ENCODE results near the gene UQCC5. TPM values are rescaled to one million over a fixed set of nuclear protein-coding genes. Genes with fewer than 3 reads are reported as not detected.

UQCC5 gene
- total RNA-seq, 4 donors from 2014 or later, result 4.1 to 435 (median 51.9) TPM

DNA sequence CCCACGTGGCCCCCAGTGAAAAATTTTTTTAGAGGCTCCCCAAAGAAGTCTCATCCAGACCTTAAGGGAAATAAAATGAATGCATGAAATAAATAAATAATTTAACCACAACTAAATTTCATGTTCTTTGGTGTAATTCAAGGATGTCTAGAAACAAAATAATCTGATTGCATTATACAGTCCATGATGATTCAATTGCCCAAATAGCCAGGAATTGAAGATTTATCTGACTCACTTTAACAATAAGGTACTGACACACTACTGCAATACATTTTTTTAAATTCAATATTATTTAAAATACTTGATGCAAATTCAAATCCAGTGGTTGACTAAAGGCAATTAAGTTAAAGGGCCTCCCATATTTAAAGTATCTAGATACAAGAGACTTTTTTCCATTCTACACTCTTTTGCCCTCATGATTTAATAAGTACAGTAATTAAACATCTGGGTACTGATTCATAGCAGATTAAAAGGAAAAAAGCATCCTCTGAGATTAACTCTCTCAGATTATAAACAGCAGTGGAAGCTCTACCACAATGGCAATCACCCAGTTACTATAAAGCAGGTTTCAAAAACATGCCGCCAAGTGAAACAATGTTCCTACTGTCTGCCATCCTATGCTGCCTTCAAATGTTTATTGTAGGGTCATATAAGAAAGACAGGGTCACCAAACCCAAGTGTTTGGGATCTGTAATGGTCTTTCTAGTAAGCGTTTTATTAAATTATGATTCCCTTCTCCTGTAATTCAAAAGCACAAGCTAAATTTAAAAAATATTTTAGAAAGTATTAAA lies 9.9 kb downstream of the UQCC5 start:
- Histone ChIP-seq H3K9me3 (no peaks in the 10 kb centered on the region), H3K4me1 (no peaks in the 10 kb centered on the region), H3K4me3 (no peak overlapping the region), H3K36me3 (peaks cover 0 to 3% of the 10 kb centered on the region in 2 donors), H3K27me3 (no peaks in the 10 kb centered on the region), H3K27ac (no peak overlapping the region)
- no peak for DNase-seq
- intact Hi-C loops (cut with DNase I; ENCODE audit: low total_unique reads), result no loop called here
- TF ChIP-seq, protein P1, sequence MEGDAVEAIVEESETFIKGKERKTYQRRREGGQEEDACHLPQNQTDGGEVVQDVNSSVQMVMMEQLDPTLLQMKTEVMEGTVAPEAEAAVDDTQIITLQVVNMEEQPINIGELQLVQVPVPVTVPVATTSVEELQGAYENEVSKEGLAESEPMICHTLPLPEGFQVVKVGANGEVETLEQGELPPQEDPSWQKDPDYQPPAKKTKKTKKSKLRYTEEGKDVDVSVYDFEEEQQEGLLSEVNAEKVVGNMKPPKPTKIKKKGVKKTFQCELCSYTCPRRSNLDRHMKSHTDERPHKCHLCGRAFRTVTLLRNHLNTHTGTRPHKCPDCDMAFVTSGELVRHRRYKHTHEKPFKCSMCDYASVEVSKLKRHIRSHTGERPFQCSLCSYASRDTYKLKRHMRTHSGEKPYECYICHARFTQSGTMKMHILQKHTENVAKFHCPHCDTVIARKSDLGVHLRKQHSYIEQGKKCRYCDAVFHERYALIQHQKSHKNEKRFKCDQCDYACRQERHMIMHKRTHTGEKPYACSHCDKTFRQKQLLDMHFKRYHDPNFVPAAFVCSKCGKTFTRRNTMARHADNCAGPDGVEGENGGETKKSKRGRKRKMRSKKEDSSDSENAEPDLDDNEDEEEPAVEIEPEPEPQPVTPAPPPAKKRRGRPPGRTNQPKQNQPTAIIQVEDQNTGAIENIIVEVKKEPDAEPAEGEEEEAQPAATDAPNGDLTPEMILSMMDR (IDR thresholded peaks at IDR 0.05), result no peak
- TF ChIP-seq POLR2A (IDR thresholded peaks at IDR 0.05), result no peak

DNA sequence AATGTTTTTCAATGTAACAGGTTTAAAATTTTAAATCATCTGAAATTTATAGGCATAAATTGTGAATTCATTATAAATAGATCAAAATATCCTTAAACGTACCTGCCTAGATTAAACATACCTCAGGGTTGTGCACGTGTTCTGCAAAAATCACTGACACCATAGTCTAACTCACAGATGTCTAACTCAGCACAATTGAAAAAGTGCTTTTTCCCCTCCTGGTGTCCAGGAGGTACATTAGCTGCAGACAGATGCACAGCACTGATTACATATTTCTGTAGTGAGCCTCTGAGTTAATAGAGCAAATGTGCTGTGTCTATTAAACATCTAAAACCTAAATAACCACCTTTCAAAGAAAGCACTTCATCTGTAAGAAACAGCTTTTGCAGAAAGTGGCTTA lies 10.7 kb downstream of the UQCC5 start:
- Histone ChIP-seq H3K4me3 (no peak overlapping the region), H3K9me3 (no peaks in the 10 kb centered on the region), H3K27me3 (no peaks in the 10 kb centered on the region), H3K27ac (no peak overlapping the region), H3K4me1 (no peaks in the 10 kb centered on the region), H3K36me3 (peaks cover 0 to 3% of the 10 kb centered on the region in 2 donors)
- no peak for DNase-seq
- intact Hi-C loops (cut with DNase I; ENCODE audit: low total_unique reads), result no loop called here
- TF ChIP-seq, protein P1 (IDR thresholded peaks at IDR 0.05), result no peak
- TF ChIP-seq POLR2A (IDR thresholded peaks at IDR 0.05), result no peak

DNA sequence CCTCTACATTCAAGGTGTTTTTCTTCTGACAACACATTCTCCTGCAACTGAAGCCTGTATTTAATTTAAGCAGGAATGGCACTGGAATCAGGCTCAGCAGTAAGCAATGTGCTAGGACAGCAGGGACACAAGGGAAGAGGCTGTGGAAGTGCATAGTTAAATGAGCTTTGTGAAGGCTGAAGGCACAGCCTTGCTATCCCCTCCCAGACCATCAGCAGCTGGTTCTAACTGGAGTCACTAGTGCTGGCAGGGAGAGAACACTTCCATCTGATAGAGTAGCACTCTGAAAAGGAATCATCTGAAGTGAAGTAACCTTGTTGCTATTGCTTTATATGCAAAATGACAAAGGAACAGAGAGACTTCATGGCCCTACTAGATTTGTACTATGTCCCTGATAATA lies 14.7 kb downstream of the UQCC5 start:
- no peaks in the 10 kb centered on the region for H3K9me3 ChIP-seq
- intact Hi-C loops (cut with DNase I; ENCODE audit: low total_unique reads), result no loop called here
- H3K4me1 ChIP-seq, result no peaks in the 10 kb centered on the region
- H3K27ac ChIP-seq, result no peak overlapping the region
- H3K36me3 ChIP-seq, result no peaks in the 10 kb centered on the region
- no peak overlapping the region for H3K4me3 ChIP-seq
- TF ChIP-seq POLR2A (IDR thresholded peaks at IDR 0.05), result no peak
- TF ChIP-seq, protein P1 (IDR thresholded peaks at IDR 0.05), result no peak
- DNase-seq, result no peak
- H3K27me3 ChIP-seq, result no peaks in the 10 kb centered on the region

DNA sequence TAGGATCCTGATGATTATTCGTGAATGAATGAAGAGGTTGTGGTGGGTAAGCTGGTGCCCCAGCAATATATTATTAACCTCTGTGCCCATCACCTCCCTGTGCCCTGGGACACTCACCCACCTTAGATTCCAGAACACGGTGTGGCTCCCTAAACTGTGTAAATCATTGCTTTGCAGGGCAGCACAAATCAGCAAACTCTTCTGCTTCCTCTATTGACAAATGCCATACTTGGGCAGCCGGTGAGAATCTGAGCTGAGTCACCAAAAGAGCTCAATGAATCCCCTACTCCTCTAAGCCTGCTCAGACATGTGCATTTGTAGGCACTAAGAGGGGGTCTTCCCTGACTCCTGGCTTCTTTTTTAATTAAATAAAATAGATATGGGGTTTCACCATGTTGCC lies 15.7 kb downstream of the UQCC5 start:
- H3K27ac ChIP-seq, result no peak overlapping the region
- DNase-seq, result no peak

More for the DNA sequence above, 15.7 kb downstream of the UQCC5 start:
- Histone ChIP-seq H3K36me3 (no peaks in the 10 kb centered on the region), H3K4me1 (no peaks in the 10 kb centered on the region), H3K4me3 (no peak overlapping the region), H3K27me3 (no peaks in the 10 kb centered on the region), H3K9me3 (no peaks in the 10 kb centered on the region)
- TF ChIP-seq, protein P1 (IDR thresholded peaks at IDR 0.05), result no peak
- no peak for TF ChIP-seq POLR2A (IDR thresholded peaks at IDR 0.05)
- intact Hi-C loops (cut with DNase I; ENCODE audit: low total_unique reads), result no loop called here

All from uterus (tissue), 4 donors.